ENCODE measurements around the gene LRRC25.

The LRRC25 gene

GRCh38 chr19:18435178-18435841 is 37.9 kb upstream of the LRRC25 start:
- WGBS (ENCODE audit: insufficient coverage): 97% methylated on average over 49 of the region's 49 CpGs
- no peak overlapping the region for H3K4me3 ChIP-seq (ENCODE audit: control insufficient read depth in 1 of 7, extremely low read depth in 1 of 7, insufficient read depth in 4 of 7, low read depth in 2 of 7, low read length in 6 of 7)
- ChIA-PET CTCF (interaction anchor here (1.2 to 1.8 kb wide), 6 partner anchors 17 to 66 kb away, joined by 3 to 4 read pairs (median 3); no protein-coding TSS in a partner anchor), POLR2A (interaction anchor here (0.6 to 1.3 kb wide), 2 partner anchors 16 to 39 kb away, joined by 3 read pairs; partner anchors contain the start of gene SSBP4)
- peaks cover 0 to 42% (median 10%) of the 10 kb centered on the region in 4 experiments for H3K36me3 ChIP-seq (ENCODE audit: control insufficient read depth in 4 of 4, insufficient read depth in 4 of 4, low read length in 3 of 4)
- DNase-seq: no peak
- no peaks in the 10 kb centered on the region for H3K9me3 ChIP-seq (ENCODE audit: control extremely low read depth in 1 of 5, control insufficient read depth in 4 of 5, insufficient read depth in 2 of 5, low read depth in 1 of 5, low read length in 4 of 5)
- peaks cover 0 to 63% (median 36%) of the 10 kb centered on the region in 4 experiments for H3K4me1 ChIP-seq (ENCODE audit: control extremely low read depth in 1 of 4, control insufficient read depth in 4 of 4, insufficient read depth in 4 of 4, low read length in 3 of 4)
- H3K27ac ChIP-seq (ENCODE audit: insufficient read depth in 1 of 2, low read depth in 1 of 2, low read length in 2 of 2, poor library complexity in 1 of 2, severe bottlenecking in 2 of 2): no peak overlapping the region
- no peaks in the 10 kb centered on the region for H3K27me3 ChIP-seq (replicated peaks in 2 of 5; ENCODE audit: control insufficient read depth in 4 of 5, insufficient read depth in 5 of 5, low read length in 4 of 5)

- 89% methylated on average over 15 of the region's 21 CpGs for WGBS (ENCODE audit: insufficient coverage)
- H3K27me3 ChIP-seq (replicated peaks in 2 of 5; ENCODE audit: control insufficient read depth in 4 of 5, insufficient read depth in 5 of 5, low read length in 4 of 5): no peaks in the 10 kb centered on the region
- peaks cover 0 to 48% (median 10%) of the 10 kb centered on the region in 4 experiments for H3K36me3 ChIP-seq (ENCODE audit: control insufficient read depth in 4 of 4, insufficient read depth in 4 of 4, low read length in 3 of 4)
- H3K4me1 ChIP-seq (ENCODE audit: control extremely low read depth in 1 of 4, control insufficient read depth in 4 of 4, insufficient read depth in 4 of 4, low read length in 3 of 4): peaks cover 0 to 71% (median 43%) of the 10 kb centered on the region in 4 experiments
- peak overlapping the region in 5 of 7 experiments; percentile 3 to 78 (median 39) for H3K4me3 ChIP-seq (ENCODE audit: control insufficient read depth in 1 of 7, extremely low read depth in 1 of 7, insufficient read depth in 4 of 7, low read depth in 2 of 7, low read length in 6 of 7)
- no peak overlapping the region for H3K27ac ChIP-seq (ENCODE audit: insufficient read depth in 1 of 2, low read depth in 1 of 2, low read length in 2 of 2, poor library complexity in 1 of 2, severe bottlenecking in 2 of 2)
- no peaks in the 10 kb centered on the region for H3K9me3 ChIP-seq (ENCODE audit: control extremely low read depth in 1 of 5, control insufficient read depth in 4 of 5, insufficient read depth in 2 of 5, low read depth in 1 of 5, low read length in 4 of 5)
- DNase-seq: no peak
- ChIA-PET POLR2A (interaction anchor here (0.9 to 1.3 kb wide), 2 partner anchors 15 to 17 kb away, joined by 3 read pairs; partner anchors contain the start of gene SSBP4), CTCF (interaction anchor here (0.9 to 1.8 kb wide), 7 partner anchors 16 to 66 kb away, joined by 3 to 4 read pairs (median 3); no protein-coding TSS in a partner anchor)
Observed at GRCh38 chr19:18434411-18435175, 37.2 kb upstream of the LRRC25 start.

GRCh38 chr19:18433735-18434398 is 36.4 kb upstream of the LRRC25 start:
- peak in 1 of 3 donors; percentile 26 for DNase-seq
- peaks cover 0 to 76% (median 46%) of the 10 kb centered on the region in 4 experiments for H3K4me1 ChIP-seq (ENCODE audit: control extremely low read depth in 1 of 4, control insufficient read depth in 4 of 4, insufficient read depth in 4 of 4, low read length in 3 of 4)
- POLR2A ChIA-PET: interaction anchor here (0.9 kb wide), 1 partner anchor 16 kb away, joined by 3 read pairs; no protein-coding TSS in a partner anchor

GRCh38 chr19:18433015-18433691 is 35.7 kb upstream of the LRRC25 start:
- H3K9me3 ChIP-seq (ENCODE audit: control extremely low read depth in 1 of 5, control insufficient read depth in 4 of 5, insufficient read depth in 2 of 5, low read depth in 1 of 5, low read length in 4 of 5): no peaks in the 10 kb centered on the region
- ChIA-PET CTCF (no interaction called here), POLR2A (no interaction called here)
- peak overlapping the region in 6 of 7 experiments; percentile 8 to 78 (median 53) for H3K4me3 ChIP-seq (ENCODE audit: control insufficient read depth in 1 of 7, extremely low read depth in 1 of 7, insufficient read depth in 4 of 7, low read depth in 2 of 7, low read length in 6 of 7)
- peaks cover 0 to 77% (median 47%) of the 10 kb centered on the region in 4 experiments for H3K4me1 ChIP-seq (ENCODE audit: control extremely low read depth in 1 of 4, control insufficient read depth in 4 of 4, insufficient read depth in 4 of 4, low read length in 3 of 4)
- peak overlapping the region in 1 of 2 experiments; percentile 50 for H3K27ac ChIP-seq (ENCODE audit: insufficient read depth in 1 of 2, low read depth in 1 of 2, low read length in 2 of 2, poor library complexity in 1 of 2, severe bottlenecking in 2 of 2)
- 6% methylated on average over 36 of the region's 59 CpGs for WGBS (ENCODE audit: insufficient coverage)
- no peaks in the 10 kb centered on the region for H3K27me3 ChIP-seq (replicated peaks in 2 of 5; ENCODE audit: control insufficient read depth in 4 of 5, insufficient read depth in 5 of 5, low read length in 4 of 5)
- peaks cover 0 to 54% (median 10%) of the 10 kb centered on the region in 4 experiments for H3K36me3 ChIP-seq (ENCODE audit: control insufficient read depth in 4 of 4, insufficient read depth in 4 of 4, low read length in 3 of 4)
- peak; percentile 61 to 82 (median 73) for DNase-seq

More at GRCh38 chr19:18433735-18434398, 36.4 kb upstream of the LRRC25 start:
- CTCF ChIA-PET: interaction anchor here (0.9 to 1.8 kb wide), 6 partner anchors 15 to 65 kb away, joined by 3 to 4 read pairs (median 3); no protein-coding TSS in a partner anchor
- no peak overlapping the region for H3K27ac ChIP-seq (ENCODE audit: insufficient read depth in 1 of 2, low read depth in 1 of 2, low read length in 2 of 2, poor library complexity in 1 of 2, severe bottlenecking in 2 of 2)
- no peaks in the 10 kb centered on the region for H3K9me3 ChIP-seq (ENCODE audit: control extremely low read depth in 1 of 5, control insufficient read depth in 4 of 5, insufficient read depth in 2 of 5, low read depth in 1 of 5, low read length in 4 of 5)
- H3K27me3 ChIP-seq (replicated peaks in 2 of 5; ENCODE audit: control insufficient read depth in 4 of 5, insufficient read depth in 5 of 5, low read length in 4 of 5): no peaks in the 10 kb centered on the region
- peak overlapping the region in 5 of 7 experiments; percentile 3 to 78 (median 39) for H3K4me3 ChIP-seq (ENCODE audit: control insufficient read depth in 1 of 7, extremely low read depth in 1 of 7, insufficient read depth in 4 of 7, low read depth in 2 of 7, low read length in 6 of 7)
- H3K36me3 ChIP-seq (ENCODE audit: control insufficient read depth in 4 of 4, insufficient read depth in 4 of 4, low read length in 3 of 4): peaks cover 0 to 48% (median 10%) of the 10 kb centered on the region in 4 experiments
- WGBS (ENCODE audit: insufficient coverage): 22% methylated on average over 24 of the region's 60 CpGs

GRCh38 chr19:18432275-18433014 is 35.0 kb upstream of the LRRC25 start:
- Histone ChIP-seq H3K9me3 (ENCODE audit: control extremely low read depth in 1 of 5, control insufficient read depth in 4 of 5, insufficient read depth in 2 of 5, low read depth in 1 of 5, low read length in 4 of 5) (no peaks in the 10 kb centered on the region), H3K27me3 (replicated peaks in 2 of 5; ENCODE audit: control insufficient read depth in 4 of 5, insufficient read depth in 5 of 5, low read length in 4 of 5) (no peaks in the 10 kb centered on the region), H3K27ac (ENCODE audit: insufficient read depth in 1 of 2, low read depth in 1 of 2, low read length in 2 of 2, poor library complexity in 1 of 2, severe bottlenecking in 2 of 2) (peak overlapping the region in 1 of 2 experiments; percentile 50), H3K36me3 (ENCODE audit: control insufficient read depth in 4 of 4, insufficient read depth in 4 of 4, low read length in 3 of 4) (peaks cover 0 to 56% (median 10%) of the 10 kb centered on the region in 4 experiments), H3K4me1 (ENCODE audit: control extremely low read depth in 1 of 4, control insufficient read depth in 4 of 4, insufficient read depth in 4 of 4, low read length in 3 of 4) (peaks cover 0 to 71% (median 42%) of the 10 kb centered on the region in 4 experiments), H3K4me3 (ENCODE audit: control insufficient read depth in 1 of 7, extremely low read depth in 1 of 7, insufficient read depth in 4 of 7, low read depth in 2 of 7, low read length in 6 of 7) (peak overlapping the region in 6 of 7 experiments; percentile 8 to 78 (median 53))
- 89% methylated on average over 3 of the region's 13 CpGs for WGBS (ENCODE audit: insufficient coverage)
- POLR2A ChIA-PET: no interaction called here
- no peak for DNase-seq
- CTCF ChIA-PET: interaction anchor here (0.7 to 1.7 kb wide), 5 partner anchors 11 to 46 kb away, joined by 3 to 9 read pairs (median 3); partner anchors contain the start of genes GDF15 and SSBP4

Data from common myeloid progenitor, CD34-positive (primary cell).